HG03108 (cell line): ENCODE data around the gene PINK1.

Experiments used
- ATAC-seq: cut with Tn5 transposase; IDR thresholded peaks from one replicate; pipeline ENCODE4 v1.9.1; 2021; ENCODE audit warnings: moderate library complexity; ENCODE audit not compliant: unreplicated experiment

Gene PINK1

GRCh38 chr1:20609541-20609940, 23.7 kb upstream of the PINK1 start:
- no peak for ATAC-seq

GRCh38 chr1:20610970-20611369, 22.3 kb upstream of the PINK1 start:
- no peak for ATAC-seq

GRCh38 chr1:20611652-20612051, 21.6 kb upstream of the PINK1 start:
- no peak for ATAC-seq

- no peak for ATAC-seq
These were observed 21.0 kb upstream of the PINK1 start for GRCh38 chr1:20612221-20612746.

- no peak for ATAC-seq
These were observed 19.1 kb upstream of the PINK1 start for GRCh38 chr1:20614131-20614579.

GRCh38 chr1:20615946-20616846, 17.1 kb upstream of the PINK1 start:
- ATAC-seq, result no peak

- ATAC-seq, result no peak
These were observed 16.3 kb upstream of the PINK1 start for GRCh38 chr1:20616847-20617487.

- no peak for ATAC-seq
These were observed 14.7 kb upstream of the PINK1 start for GRCh38 chr1:20618550-20618949.

GRCh38 chr1:20619999-20620398, 13.3 kb upstream of the PINK1 start:
- ATAC-seq, result no peak

GRCh38 chr1:20621012-20621411, 12.2 kb upstream of the PINK1 start:
- no peak for ATAC-seq

- ATAC-seq, result no peak
These were observed 8.5 kb upstream of the PINK1 start for GRCh38 chr1:20624709-20625108.

GRCh38 chr1:20625176-20626097, 7.8 kb upstream of the PINK1 start:
- ATAC-seq, result no peak

GRCh38 chr1:20626098-20626427, 7.2 kb upstream of the PINK1 start:
- ATAC-seq, result no peak

- no peak for ATAC-seq
These were observed 6.7 kb upstream of the PINK1 start for GRCh38 chr1:20626524-20626923.

- ATAC-seq, result no peak
These were observed 2.5 kb upstream of the PINK1 start for GRCh38 chr1:20630729-20631128.

GRCh38 chr1:20632386-20632785, 872 bp upstream of the PINK1 start:
- no peak for ATAC-seq

GRCh38 chr1:20634065-20634593, 871 bp downstream of the PINK1 start:
- no peak for ATAC-seq

GRCh38 chr1:20634594-20635084, 1.4 kb downstream of the PINK1 start:
- ATAC-seq, result no peak

- ATAC-seq, result no peak
These were observed 3.6 kb downstream of the PINK1 start for GRCh38 chr1:20636785-20637347.

GRCh38 chr1:20640183-20640597, 6.9 kb downstream of the PINK1 start:
- no peak for ATAC-seq
